Endothelial cell of hepatic sinusoid (primary cell): Measurements from ENCODE around the gene DPF1.
"Not testable (repeated sequence)": the region's sequence is repeated elsewhere in the genome, so short reads cannot be mapped to it uniquely, and the experiment has no call there.

Experiments
- in situ Hi-C: cut with HindIII; loops from 2 replicates; pipeline ENCODE4 v1.10.0; 2017; ENCODE audit warnings: low sequenced_read_pairs

The DPF1 gene

DNA sequence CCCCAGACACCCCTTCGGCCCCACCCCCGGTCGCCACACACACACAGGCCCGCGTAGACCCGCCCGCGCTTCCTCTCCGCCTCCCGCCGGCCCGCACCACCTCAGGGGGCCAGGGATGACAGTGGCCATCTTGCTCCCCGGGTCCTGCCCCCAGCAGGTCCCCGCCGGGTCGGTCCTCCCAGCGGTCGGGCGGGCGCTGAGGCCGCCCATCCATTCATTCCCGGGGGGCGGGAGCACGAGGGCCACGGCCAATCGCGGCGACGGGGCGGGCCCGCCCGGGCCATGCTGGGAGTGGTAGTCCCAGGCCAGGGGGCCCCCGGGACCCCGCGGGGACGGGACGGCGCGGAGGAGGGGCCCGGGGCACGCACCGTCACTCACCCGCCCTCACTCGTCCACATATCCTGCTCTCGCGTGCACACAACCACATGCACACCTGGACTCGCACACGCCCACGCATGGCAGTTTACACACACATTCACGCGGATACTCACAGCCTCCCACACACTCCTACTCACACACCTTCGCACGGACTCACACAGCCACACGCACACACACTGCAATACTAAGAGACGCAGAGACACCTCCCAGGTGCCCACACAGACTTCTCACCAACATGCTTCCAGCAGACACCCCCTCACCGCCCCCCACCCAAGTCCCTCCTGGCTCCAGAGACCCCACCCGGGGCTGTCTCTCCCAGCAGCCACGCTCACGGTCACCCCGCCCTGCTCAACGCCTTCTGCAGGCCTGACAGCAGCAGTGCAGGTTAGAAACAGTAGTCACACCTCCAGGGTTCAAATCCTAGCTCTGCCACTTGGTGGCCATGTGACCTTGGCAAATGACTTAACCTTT, at the start of gene DPF1:
TSS of gene DPF1 (minus strand) at position 209 of the 849 bp plus-strand sequence. CDS start at position 129, 80 bp downstream.
- in situ Hi-C loops: no loop called here

DNA sequence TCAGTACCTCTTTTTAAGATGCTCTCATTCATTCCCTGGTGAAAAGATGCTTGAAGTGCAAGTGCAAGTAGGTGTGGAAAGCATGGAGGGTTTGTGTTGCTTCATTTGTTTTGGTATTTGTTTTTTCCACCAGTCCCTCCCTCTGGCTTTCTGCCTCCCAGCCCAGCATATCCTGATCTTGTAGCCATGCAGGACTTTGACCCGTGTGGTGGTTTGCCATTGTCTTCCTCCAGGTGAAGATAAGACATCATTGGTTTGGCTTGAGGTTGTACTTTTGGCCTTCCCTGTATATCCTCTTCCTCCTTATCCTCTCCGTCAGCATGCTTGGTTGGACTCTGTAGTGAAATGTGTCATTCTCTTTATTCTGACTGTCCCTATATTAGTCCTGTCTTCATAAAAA, 49.5 kb upstream of the DPF1 start:
- in situ Hi-C loops: no loop called here

DNA sequence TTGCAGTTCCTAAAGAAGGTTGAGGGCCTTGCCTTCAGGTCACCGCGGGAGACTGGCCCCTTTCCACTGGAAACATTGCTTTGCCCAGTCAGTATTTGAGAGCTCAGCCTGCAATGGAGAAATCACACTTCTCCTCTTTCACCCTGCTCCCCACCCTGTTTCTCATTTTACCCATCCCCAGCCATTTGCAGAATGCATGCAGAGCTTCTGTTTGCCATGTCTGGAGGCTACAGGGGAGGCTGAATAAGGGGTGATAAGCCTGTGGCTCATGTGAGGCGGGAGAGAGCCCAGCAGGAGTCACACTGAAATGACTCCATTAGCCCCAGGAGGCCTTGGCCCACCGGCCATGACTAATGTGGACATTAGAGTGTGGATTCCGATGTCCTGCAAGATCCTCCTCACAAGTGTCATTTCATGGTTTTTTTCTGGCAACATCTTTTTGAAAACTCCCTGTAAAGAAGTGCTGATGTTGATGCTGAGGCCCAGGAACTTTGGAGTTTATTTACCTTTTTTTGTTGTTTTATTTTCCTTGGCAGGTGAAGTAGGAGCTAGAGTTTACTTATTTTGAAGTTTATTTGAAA, 46.7 kb upstream of the DPF1 start:
- in situ Hi-C loops: no loop called here

DNA sequence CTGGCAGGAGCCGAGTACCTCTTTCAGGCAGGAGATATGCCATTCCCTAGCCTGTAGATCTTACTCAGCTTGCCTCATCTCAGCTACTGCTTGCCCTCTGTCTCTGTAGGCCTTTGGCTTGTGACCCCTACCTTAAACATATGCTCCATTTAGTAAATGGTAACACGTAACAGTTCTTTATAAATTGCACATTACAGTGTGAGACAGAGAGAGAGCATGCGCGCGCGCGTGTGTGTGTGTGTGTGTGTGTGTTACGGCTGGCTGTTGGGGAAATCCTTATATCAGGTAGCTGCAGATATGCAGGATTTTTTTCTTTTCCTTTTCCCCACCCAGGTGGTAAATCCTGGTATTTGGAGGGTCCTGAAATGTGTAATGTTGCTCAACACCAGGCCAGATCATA, 44.5 kb upstream of the DPF1 start:
- in situ Hi-C loops: loop anchor here (5.0 kb wide), 2 partner anchors 36 to 89 kb away; no protein-coding TSS in a partner anchor

GRCh38 chr19:38267761-38268483, 43.9 kb upstream of the DPF1 start:
- in situ Hi-C loops: loop anchor here (5.0 kb wide), 2 partner anchors 36 to 89 kb away; no protein-coding TSS in a partner anchor

- in situ Hi-C loops: loop anchor here (5.0 kb wide), 2 partner anchors 35 to 90 kb away; no protein-coding TSS in a partner anchor
Measured at GRCh38 chr19:38266981-38267597, 43.1 kb upstream of the DPF1 start.

DNA sequence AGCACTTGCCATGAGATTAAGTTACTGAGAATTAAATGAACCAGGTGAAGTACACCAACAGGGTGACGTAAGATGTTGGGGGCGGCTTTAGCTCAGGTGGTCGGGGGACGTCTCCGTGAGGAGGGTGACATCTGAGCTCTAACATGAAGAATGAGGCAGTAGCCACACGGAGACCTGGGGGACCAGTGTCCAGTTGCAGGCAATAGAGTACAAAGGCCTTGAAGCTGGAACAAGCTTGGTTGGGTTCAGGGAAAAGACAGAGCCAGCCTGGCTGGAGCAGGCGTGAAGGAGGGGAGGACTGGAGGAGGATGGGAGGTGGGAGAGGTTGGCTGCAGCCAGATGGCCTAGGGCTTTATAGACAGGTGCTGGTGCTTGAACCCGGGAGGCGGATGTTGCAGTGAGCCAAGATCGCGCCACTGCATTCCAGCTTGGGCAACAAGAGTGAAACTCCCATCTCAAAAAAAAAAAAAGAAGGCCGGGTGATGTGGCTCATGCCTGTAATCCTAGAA, 42.0 kb upstream of the DPF1 start:
- in situ Hi-C loops: loop anchor here (5.0 kb wide), 2 partner anchors 34 to 91 kb away; no protein-coding TSS in a partner anchor

DNA sequence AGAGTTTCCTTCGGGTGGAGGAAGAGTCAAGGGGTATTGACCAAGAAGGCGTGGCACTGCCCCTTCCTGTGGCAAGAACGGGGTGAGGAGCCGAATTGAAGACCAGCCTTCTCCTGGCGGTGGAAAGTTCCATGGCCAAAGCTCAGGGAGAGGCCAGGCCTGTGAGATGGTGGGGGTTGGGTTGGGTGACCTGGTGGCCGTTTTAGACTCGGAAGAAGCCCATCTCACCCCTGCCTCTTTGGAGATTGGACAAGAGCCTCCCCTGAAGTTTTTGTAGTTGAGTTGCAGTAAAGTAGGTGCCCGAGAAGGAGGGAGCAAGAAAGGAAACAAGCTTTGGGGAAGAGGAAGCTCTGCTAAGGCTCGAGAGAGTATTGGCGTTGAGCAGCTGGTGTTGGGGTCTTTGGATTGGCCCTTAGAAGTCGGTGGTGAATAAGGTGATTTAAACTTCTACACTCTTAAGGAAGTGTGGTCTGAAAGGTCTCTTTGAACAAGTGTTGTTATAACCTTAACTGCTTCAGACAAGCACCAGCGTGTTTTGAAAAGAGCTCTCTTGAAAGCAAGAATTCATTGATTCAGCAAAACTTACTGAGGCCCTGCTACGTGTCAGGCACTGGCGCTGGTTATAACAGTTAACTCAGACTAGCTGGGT, 41.3 kb upstream of the DPF1 start:
- in situ Hi-C loops: loop anchor here (5.0 kb wide), 2 partner anchors 33 to 92 kb away; no protein-coding TSS in a partner anchor

DNA sequence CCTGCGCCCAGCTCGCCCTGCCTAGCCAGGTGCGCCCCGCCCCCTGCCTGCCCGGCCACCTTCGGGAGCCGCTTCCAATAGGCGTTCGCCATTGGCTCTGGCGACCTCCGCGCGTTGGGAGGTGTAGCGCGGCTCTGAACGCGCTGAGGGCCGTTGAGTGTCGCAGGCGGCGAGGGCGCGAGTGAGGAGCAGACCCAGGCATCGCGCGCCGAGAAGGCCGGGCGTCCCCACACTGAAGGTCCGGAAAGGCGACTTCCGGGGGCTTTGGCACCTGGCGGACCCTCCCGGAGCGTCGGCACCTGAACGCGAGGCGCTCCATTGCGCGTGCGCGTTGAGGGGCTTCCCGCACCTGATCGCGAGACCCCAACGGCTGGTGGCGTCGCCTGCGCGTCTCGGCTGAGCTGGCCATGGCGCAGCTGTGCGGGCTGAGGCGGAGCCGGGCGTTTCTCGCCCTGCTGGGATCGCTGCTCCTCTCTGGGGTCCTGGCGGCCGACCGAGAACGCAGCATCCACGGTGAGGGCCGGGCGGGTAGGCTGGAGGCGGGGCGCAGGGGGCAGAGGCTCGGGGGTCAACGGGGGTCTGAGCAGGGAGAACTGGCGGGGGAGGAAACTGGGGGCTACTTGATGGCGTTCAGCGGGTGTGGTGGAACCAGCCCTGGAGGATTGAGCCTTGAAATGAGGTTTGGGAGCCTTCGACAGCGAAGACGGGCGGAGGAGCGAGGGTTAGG, 40.6 kb upstream of the DPF1 start, which contains the start of gene SPINT2:
TSS of gene SPINT2 (plus strand) at position 88 of the 727 bp plus-strand sequence. CDS start at position 408, 320 bp downstream.
- in situ Hi-C loops: loop anchor here (5.0 kb wide), 2 partner anchors 32 to 93 kb away; no protein-coding TSS in a partner anchor

GRCh38 chr19:38263689-38264485, 39.9 kb upstream of the DPF1 start:
- in situ Hi-C loops: no loop called here

- in situ Hi-C loops: no loop called here
Measured at GRCh38 chr19:38262585-38263268, 38.7 kb upstream of the DPF1 start.

GRCh38 chr19:38261942-38262341, 37.9 kb upstream of the DPF1 start:
- in situ Hi-C loops: not testable (repeated sequence)

GRCh38 chr19:38255383-38256014, 31.5 kb upstream of the DPF1 start:
- in situ Hi-C loops: no loop called here

DNA sequence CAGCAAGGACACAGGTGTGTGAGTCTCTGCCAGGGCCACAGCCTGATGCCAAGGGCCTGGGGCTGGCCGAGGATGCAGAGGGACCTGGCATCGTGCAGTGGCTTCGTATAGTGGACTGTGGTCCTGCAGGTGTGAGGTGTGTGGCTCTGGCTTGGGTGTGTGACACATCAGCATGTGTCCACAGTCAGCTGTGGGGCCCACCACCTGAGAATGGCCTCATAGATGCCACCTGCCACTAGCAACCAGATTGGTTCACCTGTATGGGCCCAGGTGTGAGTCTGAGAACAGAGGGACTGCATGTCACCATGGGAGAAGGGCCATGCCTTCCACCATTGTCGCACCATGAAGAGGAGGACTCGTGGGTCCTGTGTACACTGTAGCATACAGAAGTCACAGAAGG, 29.8 kb upstream of the DPF1 start:
- in situ Hi-C loops: loop anchor here (5.0 kb wide), 2 partner anchors 64 to 274 kb away; partner anchors contain the start of genes KCNK6 and YIF1B

GRCh38 chr19:38252941-38253691, 29.1 kb upstream of the DPF1 start:
- in situ Hi-C loops: loop anchor here (5.0 kb wide), 2 partner anchors 64 to 274 kb away; partner anchors contain the start of genes KCNK6 and YIF1B

- in situ Hi-C loops: loop anchor here (5.0 kb wide), 2 partner anchors 65 to 275 kb away; partner anchors contain the start of genes KCNK6 and YIF1B
Measured at GRCh38 chr19:38252385-38252784, 28.4 kb upstream of the DPF1 start.
